HepG2 (cell line): Measurements from ENCODE around the gene NINJ2. TPM values are rescaled to one million over a fixed set of nuclear protein-coding genes. Genes with fewer than 3 reads are reported as not detected.

Source experiments
- ATAC-seq: fragments of 200-7000 bp; cut with Tn5 transposase; 3 replicates; pipeline ENCODE4 v1.9.1; 2020; ENCODE audit warnings: mild to moderate bottlenecking, moderate library complexity
- BruUV-seq: library from RNA; stranded (reverse); fragments of 400-500 nt; replicated peaks from 2 replicates; lab custom pipeline; 2021; lab: Mats Ljungman, UMichigan
- CTCF ChIA-PET: fragments of 300-600 bp; formaldehyde crosslinking; extraction: SDS; loops from one replicate; lab custom pipeline; 2021; ENCODE audit warnings: low total read pairs, inconsistent platforms, low intra/inter-chr PET ratio; lab: Yijun Ruan, JAX
- POLR2A ChIA-PET: fragments of 350-600 bp; sonication (Branson Sonifier 250); formaldehyde crosslinking; loops from one replicate; lab custom pipeline; 2020; ENCODE audit warnings: antibody characterized with exemption, inconsistent platforms; lab: Yijun Ruan, JAX
- DNase-seq: peaks from one replicate; pipeline ENCODE4 v3.0.0-alpha.2; 2015; ENCODE audit warnings: low spot score
- FAIRE-seq: peaks from 3 replicates; lab custom pipeline; 2011; peaks lifted over from hg19 to GRCh38; lab: Jason Lieb, UNC
- H2AFZ ChIP-seq: one replicate; pipeline ENCODE4 v1.6.1; 2011; ENCODE audit warnings: low read length, inconsistent platforms
- H3K27ac ChIP-seq: fragments of 300-600 bp; 3 replicates; pipeline ENCODE4 v1.8.0; 2011; ENCODE audit warnings: mixed run types, mild to moderate bottlenecking, mixed read lengths, low read length, inconsistent platforms; ENCODE audit not compliant: insufficient read depth; ENCODE audit errors: extremely low read length
- H3K27me3 ChIP-seq, 2 experiments: fragments of 200-600 bp in 1 of 2; 2 replicates in 1 of 2; 3 replicates in 1 of 2; pipeline versions ENCODE4 v1.6.0 to v1.8.0; 2011; ENCODE audit warnings: low read length in 2 of 2, mild to moderate bottlenecking in 2 of 2, moderate library complexity in 2 of 2, inconsistent platforms in 1 of 2; ENCODE audit not compliant: insufficient read depth in 2 of 2, control insufficient read depth in 1 of 2
- H3K36me3 ChIP-seq, 2 experiments: fragments of 200-600 bp in 1 of 2; replicated peaks in 1 of 2; 2 replicates in 1 of 2; 3 replicates in 1 of 2; pipeline versions ENCODE4 v1.5.1 to v1.8.0; 2011; ENCODE audit warnings: low read length in 2 of 2, inconsistent platforms in 1 of 2; ENCODE audit not compliant: insufficient read depth in 2 of 2, control insufficient read depth in 1 of 2
- H3K4me1 ChIP-seq: 2 replicates; pipeline ENCODE4 v1.5.1; 2012; ENCODE audit warnings: low read length, inconsistent platforms; ENCODE audit not compliant: insufficient read depth
- H3K4me2 ChIP-seq: 2 replicates; pipeline ENCODE4 v1.6.0; 2011; ENCODE audit warnings: low read depth, low read length, inconsistent platforms
- H3K4me3 ChIP-seq, 3 experiments: fragments of 200-600 bp in 1 of 3; sonication (generic), shearing (Covaris generic) in 1 of 3; replicated peaks in 1 of 3; 2 replicates each; pipeline ENCODE4 v1.5.1; 2011 to 2016; ENCODE audit warnings: low read length in 3 of 3, inconsistent platforms in 2 of 3, low read depth in 2 of 3, mild to moderate bottlenecking in 2 of 3, control low read depth in 1 of 3, mixed read lengths in 1 of 3; ENCODE audit not compliant: insufficient read depth in 1 of 3
- H3K79me2 ChIP-seq: one replicate; pipeline ENCODE4 v1.6.1; 2011; ENCODE audit warnings: low read length, inconsistent platforms; ENCODE audit not compliant: insufficient read depth
- H3K9ac ChIP-seq: 2 replicates; pipeline ENCODE4 v1.6.0; 2011; ENCODE audit warnings: mild to moderate bottlenecking, low read depth, low read length, inconsistent platforms; ENCODE audit not compliant: insufficient read depth
- H3K9me3 ChIP-seq: 2 replicates; pipeline ENCODE4 v1.5.1; 2012; ENCODE audit warnings: mild to moderate bottlenecking, low read length
- H4K20me1 ChIP-seq: 2 replicates; pipeline ENCODE4 v1.6.0; 2011; ENCODE audit warnings: inconsistent platforms, mild to moderate bottlenecking, low read length, moderate library complexity; ENCODE audit not compliant: insufficient read depth
- BCL6 ChIP-seq: IDR thresholded peaks from 2 replicates; pipeline ENCODE4 v1.6.1; 2016; ENCODE audit warnings: missing genetic modification reagents, missing compliant biosample characterization
- CREB3 ChIP-seq: sonication (generic); formaldehyde crosslinking; IDR thresholded peaks from 2 replicates; pipeline ENCODE4 v1.5.0; 2020; ENCODE audit warnings: missing genetic modification reagents
- HDAC1 ChIP-seq: sonication (generic); formaldehyde crosslinking; IDR thresholded peaks from 2 replicates; pipeline ENCODE4 v1.5.1; 2020; ENCODE audit warnings: mild to moderate bottlenecking, missing genetic modification reagents
- IRF9 ChIP-seq: sonication (generic); formaldehyde crosslinking; IDR thresholded peaks from 2 replicates; pipeline ENCODE4 v1.8.0; 2022; ENCODE audit warnings: missing genetic modification reagents, mild to moderate bottlenecking, borderline replicate concordance
- MED1 ChIP-seq: sonication (generic); formaldehyde crosslinking; IDR thresholded peaks from 2 replicates; pipeline ENCODE4 v1.4.0; 2020; ENCODE audit warnings: missing genetic modification reagents
- TBX2 ChIP-seq: sonication (generic); formaldehyde crosslinking; IDR thresholded peaks from 2 replicates; pipeline ENCODE4 v1.5.0; 2020; ENCODE audit warnings: missing genetic modification reagents, mild to moderate bottlenecking, borderline replicate concordance
- ZMYM2 ChIP-seq: sonication (generic); formaldehyde crosslinking; IDR thresholded peaks from 2 replicates; pipeline ENCODE4 v1.8.0; 2022; ENCODE audit warnings: mild to moderate bottlenecking, missing genetic modification reagents
- WGBS: methylation state at CpG from one replicate; pipeline ENCODE4 v1.1.6; 2017; ENCODE audit warnings: low lambda C conversion rate; 5-methylcytosine and 5-hydroxymethylcytosine counted together
- in situ Hi-C: cut with HindIII; loops from 2 replicates; pipeline ENCODE4 v1.10.0; 2017; ENCODE audit warnings: low pct_unique_long_range_greater_than_20kb; ENCODE audit not compliant: extremely low pct_ligation_motif_present
- intact Hi-C: fragments of 100-400 bp; cut with micrococcal nuclease; formaldehyde crosslinking; loops from one replicate; pipeline ENCODE4 v1.10.0; 2022; ENCODE audit not compliant: unreplicated experiment
- polyA plus RNA-seq, 8 experiments: library from polyadenylated mRNA; depleted of rRNA in 3 of 8; stranded (reverse) in 7 of 8; unstranded in 1 of 8; fragments of >200 nt; fragmentation: Illumina TruSeq in 4 of 8; extraction: Trizol in 4 of 8; gene quantifications; 2 replicates each; pipeline versions ENCODE4 v1.2.1 to v1.2.3, GENCODE V29; 2011 to 2016; ENCODE audit warnings: low read depth in 4 of 8, missing spikeins in 1 of 8, mixed read lengths in 1 of 8; ENCODE audit not compliant: insufficient read depth in 1 of 8
- total RNA-seq, 5 experiments: library from RNA; depleted of rRNA; stranded (reverse); fragments of >200 nt; fragmentation: Illumina TruSeq; extraction: Trizol; gene quantifications; 2 replicates each; pipeline ENCODE4 v1.2.3, GENCODE V29; 2016; ENCODE audit warnings: low read depth in 1 of 5
- TF ChIP-seq, protein P1 (sequence below), 2 experiments: sonication (generic) in 1 of 2; formaldehyde crosslinking in 1 of 2; IDR thresholded peaks; 2 replicates each; pipeline versions ENCODE4 v1.4.0 to v1.6.1; 2016 to 2020; ENCODE audit warnings: borderline replicate concordance in 1 of 2, low read depth in 1 of 2, mild to moderate bottlenecking in 1 of 2, missing genetic modification reagents in 1 of 2
- TF ChIP-seq, protein P2 (sequence below): sonication (generic); formaldehyde crosslinking; IDR thresholded peaks from 2 replicates; pipeline ENCODE4 v1.4.0; 2020; ENCODE audit warnings: low read depth, missing genetic modification reagents

NINJ2 gene
- total and polyA plus RNA-seq, 2 of the 13 experiments (the other 11 are each of a cell fraction or from before 2014, with no cell fraction given) = 0.62 to 3.8 TPM

DNA sequence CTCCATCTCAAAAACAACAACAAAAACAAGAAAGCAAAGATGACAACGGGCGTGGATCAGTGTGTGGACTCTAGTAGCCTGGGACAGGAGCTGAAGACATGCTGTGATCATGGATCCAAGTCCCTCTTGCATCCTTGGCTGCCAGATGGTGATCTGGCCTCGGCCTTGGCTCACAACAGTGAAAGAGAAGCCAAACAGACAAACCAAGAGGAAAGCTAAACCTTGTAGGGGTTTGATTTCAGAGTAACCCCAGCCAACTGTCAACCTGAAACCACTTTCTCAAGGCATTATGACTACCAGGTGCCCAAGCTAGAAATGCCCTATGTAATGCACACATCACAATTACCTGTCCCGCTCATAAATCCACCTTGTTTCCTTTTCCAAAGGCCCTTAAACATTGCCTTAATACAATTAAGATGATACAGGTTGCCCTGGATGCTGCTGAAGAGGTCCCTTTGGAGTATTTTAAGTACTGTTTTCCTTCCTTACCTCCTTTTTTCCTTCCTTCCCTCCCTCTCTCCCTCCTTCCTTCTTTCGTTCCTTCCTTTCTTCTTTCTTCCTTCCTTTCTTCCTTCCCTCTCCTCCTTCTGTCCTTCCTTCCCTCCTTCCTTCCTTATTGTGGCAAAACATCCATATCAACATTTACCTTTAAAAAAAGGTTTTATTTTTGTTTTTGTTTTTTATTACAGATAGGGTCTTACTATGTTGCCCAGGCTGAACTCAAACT, 41.4 kb upstream of the NINJ2 start (continued):
- TF ChIP-seq, protein P1, sequence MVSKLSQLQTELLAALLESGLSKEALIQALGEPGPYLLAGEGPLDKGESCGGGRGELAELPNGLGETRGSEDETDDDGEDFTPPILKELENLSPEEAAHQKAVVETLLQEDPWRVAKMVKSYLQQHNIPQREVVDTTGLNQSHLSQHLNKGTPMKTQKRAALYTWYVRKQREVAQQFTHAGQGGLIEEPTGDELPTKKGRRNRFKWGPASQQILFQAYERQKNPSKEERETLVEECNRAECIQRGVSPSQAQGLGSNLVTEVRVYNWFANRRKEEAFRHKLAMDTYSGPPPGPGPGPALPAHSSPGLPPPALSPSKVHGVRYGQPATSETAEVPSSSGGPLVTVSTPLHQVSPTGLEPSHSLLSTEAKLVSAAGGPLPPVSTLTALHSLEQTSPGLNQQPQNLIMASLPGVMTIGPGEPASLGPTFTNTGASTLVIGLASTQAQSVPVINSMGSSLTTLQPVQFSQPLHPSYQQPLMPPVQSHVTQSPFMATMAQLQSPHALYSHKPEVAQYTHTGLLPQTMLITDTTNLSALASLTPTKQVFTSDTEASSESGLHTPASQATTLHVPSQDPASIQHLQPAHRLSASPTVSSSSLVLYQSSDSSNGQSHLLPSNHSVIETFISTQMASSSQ (IDR thresholded peaks at IDR 0.05; ENCODE audit: low read depth) = no peak
- TF ChIP-seq, protein P1 (CRISPR knock-in tag; IDR thresholded peaks at IDR 0.05; ENCODE audit: borderline replicate concordance) = no peak

GRCh38 chr12:701896-702539, 38.8 kb upstream of the NINJ2 start:
- CTCF ChIA-PET = no interaction called here
- H2AFZ ChIP-seq = no peak overlapping the region
- no peak for FAIRE-seq
- BruUV-seq = no TSS peak
- H3K36me3 ChIP-seq = no peaks in the 10 kb centered on the region
- WGBS = 18% methylated on average over 11 of the region's 11 CpGs
- ATAC-seq = peak; percentile 60
- no peaks in the 10 kb centered on the region for H4K20me1 ChIP-seq
- no peaks in the 10 kb centered on the region for H3K79me2 ChIP-seq
- H3K27ac ChIP-seq = no peak overlapping the region
- 0 out of 6 replicates have a peak overlapping the region, but pooled peaks of 1 of the 3 experiments have one; percentile 0 for H3K4me3 ChIP-seq
- in situ Hi-C loops (no loop called here), intact Hi-C loops (no loop called here)
- no peak overlapping the region for H3K9ac ChIP-seq
- H3K27me3 ChIP-seq = peaks cover 0 to 18% of the 10 kb centered on the region in 2 experiments; a peak in 2 of 5 replicates
- peak; percentile 46 for DNase-seq
- H3K4me1 ChIP-seq = peaks cover 32% of the 10 kb centered on the region
- POLR2A ChIA-PET = no interaction called here
- peaks cover 11% of the 10 kb centered on the region for H3K9me3 ChIP-seq
- H3K4me2 ChIP-seq = peak overlapping the region; percentile 51
- peak; percentile 83 for TF ChIP-seq ZMYM2
- TF ChIP-seq TBX2 (CRISPR knock-in tag) = 0 out of 2 replicates have a peak, but pooled peaks have one; percentile 23
- TF ChIP-seq HDAC1 (CRISPR knock-in tag) = peak; percentile 25; the same call in 1 of the 2 replicates
- 0 out of 2 replicates have a peak, but pooled peaks have one; percentile 18 for TF ChIP-seq MED1 (CRISPR knock-in tag)
- 0 out of 2 replicates have a peak, but pooled peaks have one; percentile 26 for TF ChIP-seq BCL6 (CRISPR knock-in tag)
- TF ChIP-seq IRF9 (CRISPR knock-in tag) = no peak
- TF ChIP-seq, protein P2, sequence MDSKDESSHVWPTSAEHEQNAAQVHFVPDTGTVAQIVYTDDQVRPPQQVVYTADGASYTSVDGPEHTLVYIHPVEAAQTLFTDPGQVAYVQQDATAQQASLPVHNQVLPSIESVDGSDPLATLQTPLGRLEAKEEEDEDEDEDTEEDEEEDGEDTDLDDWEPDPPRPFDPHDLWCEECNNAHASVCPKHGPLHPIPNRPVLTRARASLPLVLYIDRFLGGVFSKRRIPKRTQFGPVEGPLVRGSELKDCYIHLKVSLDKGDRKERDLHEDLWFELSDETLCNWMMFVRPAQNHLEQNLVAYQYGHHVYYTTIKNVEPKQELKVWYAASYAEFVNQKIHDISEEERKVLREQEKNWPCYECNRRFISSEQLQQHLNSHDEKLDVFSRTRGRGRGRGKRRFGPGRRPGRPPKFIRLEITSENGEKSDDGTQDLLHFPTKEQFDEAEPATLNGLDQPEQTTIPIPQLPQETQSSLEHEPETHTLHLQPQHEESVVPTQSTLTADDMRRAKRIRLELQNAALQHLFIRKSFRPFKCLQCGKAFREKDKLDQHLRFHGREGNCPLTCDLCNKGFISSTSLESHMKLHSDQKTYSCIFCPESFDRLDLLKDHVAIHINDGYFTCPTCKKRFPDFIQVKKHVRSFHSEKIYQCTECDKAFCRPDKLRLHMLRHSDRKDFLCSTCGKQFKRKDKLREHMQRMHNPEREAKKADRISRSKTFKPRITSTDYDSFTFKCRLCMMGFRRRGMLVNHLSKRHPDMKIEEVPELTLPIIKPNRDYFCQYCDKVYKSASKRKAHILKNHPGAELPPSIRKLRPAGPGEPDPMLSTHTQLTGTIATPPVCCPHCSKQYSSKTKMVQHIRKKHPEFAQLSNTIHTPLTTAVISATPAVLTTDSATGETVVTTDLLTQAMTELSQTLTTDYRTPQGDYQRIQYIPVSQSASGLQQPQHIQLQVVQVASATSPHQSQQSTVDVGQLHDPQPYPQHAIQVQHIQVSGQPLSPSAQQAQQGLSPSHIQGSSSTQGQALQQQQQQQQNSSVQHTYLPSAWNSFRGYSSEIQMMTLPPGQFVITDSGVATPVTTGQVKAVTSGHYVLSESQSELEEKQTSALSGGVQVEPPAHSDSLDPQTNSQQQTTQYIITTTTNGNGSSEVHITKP (CRISPR knock-in tag) = 0 out of 2 replicates have a peak, but pooled peaks have one; percentile 19
- no peak for TF ChIP-seq CREB3 (CRISPR knock-in tag)
